Transverse colon (tissue), 4 donors: Measurements from ENCODE around the gene THBS1. TPM values are rescaled to one million over a fixed set of nuclear protein-coding genes. Genes with fewer than 3 reads are reported as not detected.

Experiments
- DNase-seq: peaks from one replicate; pipeline ENCODE4 v3.0.0-alpha.2; 2019
- H3K27ac ChIP-seq, 4 donors: fragments of 200-600 bp; sonication (generic); 2 replicates each; pipeline ENCODE4 v1.5.1; 2016 to 2018; ENCODE audit warnings: inconsistent platforms in 4 of 4
- H3K27me3 ChIP-seq: fragments of 200-600 bp; sonication (generic); 2 replicates; pipeline ENCODE4 v1.5.1; 2017; ENCODE audit warnings: inconsistent platforms
- H3K36me3 ChIP-seq, 4 donors: fragments of 200-600 bp; sonication (generic); 2 replicates each; pipeline ENCODE4 v1.5.1; 2017 to 2019; ENCODE audit warnings: inconsistent platforms in 4 of 4
- H3K4me1 ChIP-seq, 4 donors: fragments of 200-600 bp; sonication (generic); 2 replicates each; pipeline ENCODE4 v1.5.1; 2017 to 2020; ENCODE audit warnings: inconsistent platforms in 4 of 4
- H3K4me3 ChIP-seq, 4 donors: fragments of 200-600 bp; sonication (generic); 1 replicate in 1 of 4; 2 replicates in 3 of 4; pipeline versions ENCODE4 v1.5.1 to v1.6.1; 2017 to 2019; ENCODE audit warnings: inconsistent platforms in 4 of 4
- H3K9me3 ChIP-seq, 2 donors: fragments of 200-600 bp; sonication (generic); 2 replicates each; pipeline ENCODE4 v1.5.1; 2017 to 2019; ENCODE audit warnings: inconsistent platforms in 2 of 2
- CTCF ChIP-seq, 5 experiments: fragments of 200-600 bp in 3 of 5; fragments of 450-650 bp in 2 of 5; sonication (generic) in 3 of 5; IDR thresholded peaks; 1 replicate in 2 of 5; 2 replicates in 3 of 5; pipeline ENCODE4 v1.5.1; 2016 to 2017; ENCODE audit warnings: antibody characterized with exemption in 5 of 5, inconsistent platforms in 3 of 5, mild to moderate bottlenecking in 2 of 5, moderate library complexity in 1 of 5
- EP300 ChIP-seq: sonication (generic); formaldehyde crosslinking; IDR thresholded peaks from one replicate; pipeline ENCODE4 v1.6.1; 2017; ENCODE audit warnings: antibody characterized with exemption, low read depth
- POLR2A ChIP-seq: fragments of 450-650 bp; IDR thresholded peaks from one replicate; pipeline ENCODE4 v1.6.1; 2016; ENCODE audit warnings: antibody characterized with exemption, mild to moderate bottlenecking, moderate library complexity
- POLR2AphosphoS5 ChIP-seq, 3 donors: sonication (generic); formaldehyde crosslinking; IDR thresholded peaks; one replicate each; pipeline ENCODE4 v1.6.1; 2016; ENCODE audit warnings: antibody characterized with exemption in 3 of 3
- WGBS, 2 donors: methylation state at CpG; one replicate each; pipeline ENCODE4 v1.1.5; 2018; ENCODE audit warnings: low coverage in 1 of 2; 5-methylcytosine and 5-hydroxymethylcytosine counted together
- in situ Hi-C, 4 donors: fragments of 200-750 bp; cut with MboI; loops; one replicate each; pipeline versions ENCODE4 v1.15.0 to v1.15.1; 2017; ENCODE audit warnings: low sequenced_read_pairs in 3 of 4, low pct_ligation_motif_present in 1 of 4, low pct_unique_long_range_greater_than_20kb in 1 of 4
- intact Hi-C: fragments of 100-400 bp; cut with DNase I; formaldehyde crosslinking; loops from one replicate; pipeline ENCODE4 v1.15.1; 2023; ENCODE audit warnings: low total_unique reads
- total RNA-seq, 4 donors: library from RNA; depleted of rRNA; stranded (reverse); fragments of >200 nt; gene quantifications; one replicate each; pipeline ENCODE4 v1.1.0, GENCODE V29; 2016

The THBS1 gene
- total RNA-seq, 4 donors from 2014 or later: 197 to 753 (median 410) TPM

- WGBS, 2 donors: 76 to 87% methylated on average over 3 to 13 of the region's 13 CpGs
- in situ Hi-C loops: loop anchor here (10.0 to 25.0 kb wide), 6 partner anchors 172 to 885 kb away; no protein-coding TSS in a partner anchor
- peak overlapping the region in 1 of 4 donors; percentile 5 for H3K27ac ChIP-seq
Measured at GRCh38 chr15:39589815-39590644, 9.2 kb downstream of the THBS1 start.

GRCh38 chr15:39591141-39591895, 10.4 kb downstream of the THBS1 start:
- peaks cover 0 to 88% (median 40%) of the 10 kb centered on the region in 4 donors for H3K36me3 ChIP-seq
- peak overlapping the region in 3 of 4 donors; percentile 2 to 12 (median 7) for H3K27ac ChIP-seq
- TF ChIP-seq POLR2A: peak; percentile 10
- peak; percentile 5 to 43 (median 9) for TF ChIP-seq POLR2AphosphoS5 (IDR thresholded peaks at IDR 0.05)
- TF ChIP-seq EP300: no peak
- in situ Hi-C loops: loop anchor here in 3 of 4 donors (25.0 kb wide), 2 partner anchors 171 to 879 kb away; no protein-coding TSS in a partner anchor
- H3K4me3 ChIP-seq: no peak overlapping the region
- intact Hi-C loops: no loop called here
- DNase-seq: peak; percentile 13
- 69 to 74% methylated on average over 2 to 11 of the region's 11 CpGs for WGBS, 2 donors
- no peaks in the 10 kb centered on the region for H3K9me3 ChIP-seq
- H3K27me3 ChIP-seq: no peaks in the 10 kb centered on the region
- H3K4me1 ChIP-seq: peaks cover 16 to 61% (median 34%) of the 10 kb centered on the region in 4 donors

More at GRCh38 chr15:39589815-39590644, 9.2 kb downstream of the THBS1 start:
- H3K36me3 ChIP-seq: peaks cover 0 to 78% (median 37%) of the 10 kb centered on the region in 4 donors
- no peaks in the 10 kb centered on the region for H3K9me3 ChIP-seq
- peak; percentile 33 to 62 (median 54) for TF ChIP-seq POLR2AphosphoS5 (IDR thresholded peaks at IDR 0.05)
- TF ChIP-seq POLR2A: no peak
- intact Hi-C loops: no loop called here
- DNase-seq: peak; percentile 13
- no peak overlapping the region for H3K4me3 ChIP-seq
- no peaks in the 10 kb centered on the region for H3K27me3 ChIP-seq
- H3K4me1 ChIP-seq: peaks cover 16 to 61% (median 36%) of the 10 kb centered on the region in 4 donors

GRCh38 chr15:39591896-39592315, 11.0 kb downstream of the THBS1 start:
- H3K27ac ChIP-seq: peak overlapping the region in 1 of 4 donors; percentile 7
- peaks cover 0 to 84% (median 37%) of the 10 kb centered on the region in 4 donors for H3K36me3 ChIP-seq
- DNase-seq: no peak
- no peaks in the 10 kb centered on the region for H3K27me3 ChIP-seq
- no peak overlapping the region for H3K4me3 ChIP-seq
- H3K4me1 ChIP-seq: peaks cover 16 to 61% (median 34%) of the 10 kb centered on the region in 4 donors
- intact Hi-C loops (no loop called here), in situ Hi-C loops (loop anchor here in 3 of 4 donors (25.0 kb wide), 2 partner anchors 170 to 880 kb away; no protein-coding TSS in a partner anchor)
- no peaks in the 10 kb centered on the region for H3K9me3 ChIP-seq
- TF ChIP-seq CTCF (IDR thresholded peaks at IDR 0.05) (no peak), POLR2A (no peak), POLR2AphosphoS5 (IDR thresholded peaks at IDR 0.05) (peak in 1 of 3 donors; percentile 8), EP300 (no peak)
- 68 to 81% methylated on average over 2 of the region's 2 CpGs for WGBS, 2 donors

GRCh38 chr15:39592500-39592899, 11.6 kb downstream of the THBS1 start:
- H3K27me3 ChIP-seq: no peaks in the 10 kb centered on the region
- in situ Hi-C loops (loop anchor here in 3 of 4 donors (25.0 kb wide), 2 partner anchors 170 to 880 kb away; no protein-coding TSS in a partner anchor), intact Hi-C loops (no loop called here)
- WGBS, 2 donors: 78 to 83% methylated on average over 6 of the region's 6 CpGs
- H3K36me3 ChIP-seq: peaks cover 0 to 78% (median 34%) of the 10 kb centered on the region in 4 donors
- no peaks in the 10 kb centered on the region for H3K9me3 ChIP-seq
- peak; percentile 3 to 51 (median 18) for TF ChIP-seq POLR2AphosphoS5 (IDR thresholded peaks at IDR 0.05)
- TF ChIP-seq POLR2A: no peak
- peak; percentile 13 for DNase-seq
- H3K4me1 ChIP-seq: peaks cover 10 to 61% (median 37%) of the 10 kb centered on the region in 4 donors
- H3K4me3 ChIP-seq: no peak overlapping the region
- H3K27ac ChIP-seq: peak overlapping the region in 1 of 4 donors; percentile 2

GRCh38 chr15:39593071-39593655, 12.3 kb downstream of the THBS1 start:
- peak; percentile 25 for DNase-seq
- in situ Hi-C loops: loop anchor here in 3 of 4 donors (25.0 kb wide), 2 partner anchors 169 to 881 kb away; no protein-coding TSS in a partner anchor
- intact Hi-C loops: no loop called here
- Histone ChIP-seq H3K9me3 (no peaks in the 10 kb centered on the region), H3K36me3 (peaks cover 0 to 74% (median 31%) of the 10 kb centered on the region in 4 donors), H3K4me1 (peaks cover 9 to 61% (median 39%) of the 10 kb centered on the region in 4 donors), H3K27me3 (no peaks in the 10 kb centered on the region), H3K27ac (peak overlapping the region; percentile 9 to 86 (median 73)), H3K4me3 (no peak overlapping the region)
- WGBS, 2 donors: 79% methylated on average over 15 of the region's 15 CpGs; no CpG with 5 or more reads in 1 of the 2 donors
- peak in 1 of 3 donors; percentile 45 for TF ChIP-seq POLR2AphosphoS5 (IDR thresholded peaks at IDR 0.05)
- no peak for TF ChIP-seq POLR2A
